ENCODE measurements around the gene NCR3LG1.

- peak in 1 of 6 experiments; percentile 6 for TF ChIP-seq CTCF (IDR thresholded peaks at IDR 0.05)
- no peak for TF ChIP-seq POLR2A (IDR thresholded peaks at IDR 0.05)
Measured at GRCh38 chr11:17328871-17329494, 22.6 kb upstream of the NCR3LG1 start.
